ENCODE data around the gene LILRA6. TPM values are rescaled to one million over a fixed set of nuclear protein-coding genes. Genes with fewer than 3 reads are reported as not detected.

The LILRA6 gene
- total RNA-seq, result not detected in 2 replicates

DNA sequence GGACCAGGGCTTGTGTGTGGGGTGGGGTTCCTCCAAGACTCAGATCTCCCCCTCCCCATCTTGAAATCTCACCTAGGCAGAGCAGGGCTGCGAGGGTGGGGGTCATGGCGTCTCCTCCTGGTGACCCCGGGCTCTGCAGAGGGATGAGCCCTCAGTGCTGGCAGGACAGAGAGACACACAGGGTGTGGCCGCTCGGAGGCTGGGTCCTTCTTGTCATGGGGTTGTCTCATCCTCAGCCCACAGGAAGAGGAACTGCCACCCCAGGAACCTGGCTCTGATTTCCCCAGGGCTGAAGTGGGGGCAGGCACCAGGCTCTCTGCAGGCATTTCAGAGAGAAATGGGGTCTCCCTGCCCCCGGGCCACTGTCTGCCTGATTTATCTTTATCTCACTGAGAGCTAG, at the start of gene LILRA6:
Gene LILRA6, minus strand, starts transcription at position 145 of the 400 bp plus-strand sequence.

GRCh38 chr19:54281007-54281728, 38.6 kb upstream of the LILRA6 start, which contains the start of gene LILRB2:
Gene LILRB2 (minus strand): TSS chr19:54281110. CDS start chr19:54280496, 614 bp downstream.

DNA sequence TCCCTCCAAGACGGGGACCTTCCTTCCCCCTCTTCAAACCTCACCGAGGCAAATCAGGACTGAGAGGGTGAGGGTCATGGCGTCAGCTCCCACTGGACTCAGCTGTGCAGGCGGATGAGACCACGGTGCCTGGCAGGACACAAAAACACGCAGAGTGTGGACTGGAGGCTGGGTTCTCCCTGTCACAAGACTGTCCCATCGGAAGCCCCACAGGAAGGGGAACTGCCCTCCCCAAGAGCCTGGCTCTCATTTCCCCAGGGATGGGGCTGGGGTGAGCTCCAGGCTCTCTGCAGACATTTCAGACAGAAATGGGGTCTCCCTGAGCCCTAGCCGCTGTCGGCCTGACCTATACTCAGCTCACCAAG, 14.5 kb upstream of the LILRA6 start, which contains the start of gene LILRB5:
Gene LILRB5, minus strand, starts transcription at position 158 of the 365 bp plus-strand sequence. Its CDS starts 80 bp downstream, at position 78.

DNA sequence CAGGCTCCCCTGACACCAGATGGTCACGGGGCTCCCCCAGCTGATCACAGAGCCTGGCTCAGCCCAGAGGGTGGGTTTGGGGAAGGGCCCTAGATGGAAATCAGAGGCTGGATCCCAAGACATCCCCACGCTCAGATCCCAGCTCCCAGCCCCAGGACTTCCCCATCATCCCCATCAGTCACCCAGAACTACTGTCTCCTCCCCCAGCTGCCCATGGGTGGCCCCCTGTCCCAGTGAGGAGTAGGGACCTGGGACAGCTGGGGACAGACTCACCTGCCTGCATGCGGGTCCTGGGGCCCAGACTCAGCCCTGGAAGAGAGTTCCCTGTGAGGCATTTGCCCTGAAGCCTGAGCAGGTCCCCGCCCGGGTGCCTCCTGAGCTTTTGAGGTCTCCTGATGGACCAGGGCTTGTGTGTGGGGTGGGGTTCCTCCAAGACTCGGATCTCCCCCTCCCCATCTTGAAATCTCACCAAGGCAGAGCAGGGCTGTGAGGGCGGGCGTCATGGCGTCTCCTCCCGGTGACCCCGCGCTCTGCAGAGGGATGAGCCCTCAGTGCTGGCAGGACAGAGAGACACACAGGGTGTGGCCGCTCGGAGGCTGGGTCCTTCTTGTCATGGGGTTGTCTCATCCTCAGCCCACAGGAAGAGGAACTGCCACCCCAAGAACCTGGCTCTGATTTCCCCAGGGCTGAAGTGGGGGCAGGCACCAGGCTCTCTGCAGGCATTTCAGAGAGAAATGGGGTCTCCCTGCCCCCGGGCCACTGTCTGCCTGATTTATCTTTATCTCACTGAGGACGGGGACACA, 19.9 kb downstream of the LILRA6 start, which contains the start of gene LILRB3:
Gene LILRB3, minus strand, starts transcription at position 534 of the 803 bp plus-strand sequence. Its CDS starts 31 bp downstream, at position 503.

GRCh38 chr19:54191011-54191810, 51.4 kb downstream of the LILRA6 start, which contains the start of gene TSEN34:
Gene TSEN34 (plus strand): TSS chr19:54191308. CDS start chr19:54191365, 57 bp downstream.

GRCh38 chr19:54189145-54189734, 53.4 kb downstream of the LILRA6 start, which contains the start of gene MBOAT7:
Gene MBOAT7 (minus strand): TSS chr19:54189580. CDS start chr19:54188508, 1,072 bp downstream.

Other genes with a start within 250 kb of the LILRA6 start
- gene VSTM1, start 178.9 kb downstream of the LILRA6 start, total RNA-seq, result not detected in 2 replicates
- not detected in 2 replicates for gene TARM1, start 161.4 kb downstream of the LILRA6 start, total RNA-seq
- gene OSCAR, start 142.0 kb downstream of the LILRA6 start, total RNA-seq, result 0.14 and 0.18 TPM in 2 replicates
- gene NDUFA3, start 139.9 kb downstream of the LILRA6 start, total RNA-seq, result 17.9 and 22.8 TPM in 2 replicates
- 18.5 and 19.3 TPM in 2 replicates for gene TFPT, start 127.1 kb downstream of the LILRA6 start, total RNA-seq
- gene PRPF31, start 127.0 kb downstream of the LILRA6 start, total RNA-seq, result 51.0 and 53.5 TPM in 2 replicates
- gene CNOT3, start 105.0 kb downstream of the LILRA6 start, total RNA-seq, result 5.3 and 6.5 TPM in 2 replicates
- 6.5 and 7.2 TPM in 2 replicates for gene LENG1, start 83.1 kb downstream of the LILRA6 start, total RNA-seq
- gene TMC4, start 69.6 kb downstream of the LILRA6 start, total RNA-seq, result 0.09 and 0.28 TPM in 2 replicates
- gene MBOAT7, start 53.2 kb downstream of the LILRA6 start, total RNA-seq, result 24.7 and 36.4 TPM in 2 replicates
- 47.4 and 53.6 TPM in 2 replicates for gene TSEN34, start 51.5 kb downstream of the LILRA6 start, total RNA-seq
- gene RPS9, start 41.9 kb downstream of the LILRA6 start, total RNA-seq, result 3,148 and 3,177 TPM in 2 replicates
- gene LILRB3, start 19.8 kb downstream of the LILRA6 start, total RNA-seq, result not detected in 2 replicates
- gene LILRB5, start 14.5 kb upstream of the LILRA6 start, total RNA-seq, result not detected in 2 replicates
- gene LILRB2, start 38.3 kb upstream of the LILRA6 start, total RNA-seq, result not detected in 2 replicates
- not detected in 2 replicates for gene LILRA5, start 70.4 kb upstream of the LILRA6 start, total RNA-seq
- gene LILRA4, start 96.4 kb upstream of the LILRA6 start, total RNA-seq, result not detected in 2 replicates
- not detected in 2 replicates for gene LAIR1, start 122.1 kb upstream of the LILRA6 start, total RNA-seq
- gene TTYH1, start 172.7 kb upstream of the LILRA6 start, total RNA-seq, result not detected in 2 replicates
- 30.4 and 42.3 TPM in 2 replicates for gene LENG8, start 206.4 kb upstream of the LILRA6 start, total RNA-seq
- gene LENG9, start 221.0 kb upstream of the LILRA6 start, total RNA-seq, result 7.3 and 10.2 TPM in 2 replicates
- gene CDC42EP5, start 230.5 kb upstream of the LILRA6 start, total RNA-seq, result 12.4 and 16.1 TPM in 2 replicates